H9 (cell line): Measurements from ENCODE around the gene ROBO4. TPM values are rescaled to one million over a fixed set of nuclear protein-coding genes. Genes with fewer than 3 reads are reported as not detected.

Experiments
- DNase-seq: peaks from one replicate; pipeline ENCODE4 v3.0.0-alpha.2; 2017
- H2AFZ ChIP-seq: one replicate; pipeline ENCODE4 v1.6.1; 2013; ENCODE audit warnings: mild to moderate bottlenecking, low read length, control low read depth, moderate library complexity
- H2AK5ac ChIP-seq: 2 replicates; pipeline ENCODE4 v1.6.1; 2013; ENCODE audit warnings: low read length, control low read depth, mixed read lengths; ENCODE audit not compliant: insufficient read length
- H2BK120ac ChIP-seq: one replicate; pipeline ENCODE4 v1.6.1; 2013; ENCODE audit warnings: low read depth, mild to moderate bottlenecking, low read length, control low read depth, inconsistent platforms; ENCODE audit not compliant: poor library complexity, severe bottlenecking
- H2BK12ac ChIP-seq: 2 replicates; pipeline ENCODE4 v1.6.1; 2013; ENCODE audit warnings: low read length, control low read depth, mixed read lengths, low read depth; ENCODE audit not compliant: insufficient read length
- H2BK15ac ChIP-seq: 2 replicates; pipeline ENCODE4 v1.6.1; 2013; ENCODE audit warnings: low read depth, low read length, control low read depth
- H2BK20ac ChIP-seq: one replicate; pipeline ENCODE4 v1.6.1; 2013; ENCODE audit warnings: low read depth, mild to moderate bottlenecking, low read length, control low read depth, inconsistent platforms; ENCODE audit not compliant: poor library complexity, severe bottlenecking
- H2BK5ac ChIP-seq: 2 replicates; pipeline ENCODE4 v1.6.1; 2013; ENCODE audit warnings: low read length, control low read depth, mixed read lengths; ENCODE audit not compliant: insufficient read length
- H3K14ac ChIP-seq: 2 replicates; pipeline ENCODE4 v1.6.1; 2013; ENCODE audit warnings: low read length, control low read depth; ENCODE audit not compliant: insufficient read depth
- H3K18ac ChIP-seq: 2 replicates; pipeline ENCODE4 v1.6.1; 2013; ENCODE audit warnings: low read depth, mild to moderate bottlenecking, mixed read lengths, low read length, control low read depth; ENCODE audit not compliant: insufficient read length
- H3K23ac ChIP-seq: 2 replicates; pipeline ENCODE4 v1.6.1; 2013; ENCODE audit warnings: low read length, control low read depth, mixed read lengths, low read depth; ENCODE audit not compliant: insufficient read length
- H3K23me2 ChIP-seq: 2 replicates; pipeline ENCODE4 v1.6.1; 2013; ENCODE audit warnings: low read depth, mild to moderate bottlenecking, mixed read lengths, low read length, control low read depth; ENCODE audit not compliant: insufficient read length, poor library complexity, severe bottlenecking
- H3K27ac ChIP-seq: 2 replicates; pipeline ENCODE4 v1.5.1; 2013; ENCODE audit warnings: low read length, control low read depth, mixed read lengths, low read depth; ENCODE audit not compliant: insufficient read length
- H3K27me3 ChIP-seq: 2 replicates; pipeline ENCODE4 v1.6.1; 2013; ENCODE audit warnings: low read length, control low read depth, inconsistent platforms; ENCODE audit not compliant: insufficient read depth
- H3K4ac ChIP-seq: 2 replicates; pipeline ENCODE4 v1.6.1; 2013; ENCODE audit warnings: low read depth, mild to moderate bottlenecking, control low read depth, inconsistent platforms, low read length, moderate library complexity
- H3K4me1 ChIP-seq: 2 replicates; pipeline ENCODE4 v1.6.1; 2013; ENCODE audit warnings: low read length, control low read depth, inconsistent platforms; ENCODE audit not compliant: insufficient read depth
- H3K4me2 ChIP-seq: 2 replicates; pipeline ENCODE4 v1.6.1; 2013; ENCODE audit warnings: low read length, control low read depth, mixed read lengths; ENCODE audit not compliant: insufficient read length, insufficient read depth
- H3K56ac ChIP-seq: 2 replicates; pipeline ENCODE4 v1.6.1; 2013; ENCODE audit warnings: low read depth, mild to moderate bottlenecking, mixed read lengths, low read length, control low read depth; ENCODE audit not compliant: insufficient read length
- H3K79me1 ChIP-seq: 2 replicates; pipeline ENCODE4 v1.6.1; 2013; ENCODE audit warnings: low read depth, mild to moderate bottlenecking, moderate library complexity, low read length, control low read depth, inconsistent platforms; ENCODE audit not compliant: insufficient read depth, poor library complexity, severe bottlenecking
- H3K79me2 ChIP-seq: 2 replicates; pipeline ENCODE4 v1.6.1; 2013; ENCODE audit warnings: low read length, control low read depth, inconsistent platforms; ENCODE audit not compliant: insufficient read depth
- H3K9ac ChIP-seq: 2 replicates; pipeline ENCODE4 v1.6.1; 2013; ENCODE audit warnings: low read length, control low read depth, mixed read lengths; ENCODE audit not compliant: insufficient read length; ENCODE audit errors: extremely low read depth
- H3K9me3 ChIP-seq: one replicate; pipeline ENCODE4 v1.6.1; 2013; ENCODE audit warnings: low read depth, low read length, inconsistent platforms; ENCODE audit not compliant: control insufficient read depth
- H3T11ph ChIP-seq: one replicate; pipeline ENCODE4 v1.6.1; 2013; ENCODE audit warnings: mild to moderate bottlenecking, low read length, control low read depth, inconsistent platforms
- H4K20me1 ChIP-seq: one replicate; pipeline ENCODE4 v1.6.1; 2013; ENCODE audit not compliant: control insufficient read depth, insufficient read length, insufficient read depth
- H4K5ac ChIP-seq: 2 replicates; pipeline ENCODE4 v1.6.1; 2013; ENCODE audit warnings: low read depth, mild to moderate bottlenecking, mixed read lengths, low read length, control low read depth; ENCODE audit not compliant: insufficient read length
- H4K8ac ChIP-seq: replicated peaks from 2 replicates; pipeline ENCODE4 v1.6.1; 2013; ENCODE audit warnings: low read length, control low read depth, mixed read lengths, low read depth; ENCODE audit not compliant: insufficient read length
- H4K91ac ChIP-seq: 2 replicates; pipeline ENCODE4 v1.6.1; 2013; ENCODE audit warnings: low read depth, mild to moderate bottlenecking, moderate library complexity, mixed read lengths, low read length, control low read depth; ENCODE audit not compliant: insufficient read length
- H3K27ac Mint-ChIP-seq, 3 experiments: 2 replicates in 2 of 3; 3 replicates in 1 of 3; pipeline ENCODE4 v1.8.0; 2020 to 2021; ENCODE audit warnings: mixed read lengths in 3 of 3, mild to moderate bottlenecking in 1 of 3, moderate library complexity in 1 of 3
- H3K27me3 Mint-ChIP-seq: 2 replicates; pipeline ENCODE4 v1.8.0; 2021; ENCODE audit warnings: low read depth, mild to moderate bottlenecking, moderate library complexity, mixed read lengths
- H3K36me3 Mint-ChIP-seq, 3 experiments: 2 replicates in 2 of 3; 3 replicates in 1 of 3; pipeline ENCODE4 v1.8.0; 2020 to 2021; ENCODE audit warnings: low read depth in 3 of 3, mixed read lengths in 3 of 3; ENCODE audit not compliant: insufficient read depth in 1 of 3
- H3K4me1 Mint-ChIP-seq, 2 experiments: 2 replicates each; pipeline ENCODE4 v1.8.0; 2020; ENCODE audit warnings: mixed read lengths in 2 of 2
- H3K4me3 Mint-ChIP-seq, 2 experiments: 2 replicates in 1 of 2; 3 replicates in 1 of 2; pipeline ENCODE4 v1.8.0; 2020 to 2021; ENCODE audit warnings: mild to moderate bottlenecking in 2 of 2, mixed read lengths in 2 of 2, moderate library complexity in 1 of 2
- H3K9me3 Mint-ChIP-seq, 2 experiments: 2 replicates in 1 of 2; 3 replicates in 1 of 2; pipeline ENCODE4 v1.8.0; 2020; ENCODE audit warnings: mild to moderate bottlenecking in 2 of 2, mixed read lengths in 2 of 2, moderate library complexity in 1 of 2
- CTCF ChIP-seq: fragments of 200-600 bp; sonication (generic); conservative IDR thresholded peaks from 3 replicates; pipeline ENCODE4 v1.8.0; 2021; ENCODE audit warnings: antibody characterized with exemption, mild to moderate bottlenecking
- WGBS: extraction: QIAGEN DNeasy Blood & Tissue Kit; methylation state at CpG from one replicate; pipeline ENCODE4 v1.1.7; 2013; ENCODE audit warnings: missing lambda C conversion rate, low lambda C conversion rate, mixed read lengths; ENCODE audit not compliant: insufficient read length; ENCODE audit errors: extremely low coverage; 5-methylcytosine and 5-hydroxymethylcytosine counted together
- total RNA-seq: library from RNA; stranded (reverse); gene quantifications from 2 replicates; pipeline ENCODE4 v1.2.1, GENCODE V29; 2021

The ROBO4 gene
- total RNA-seq, 1 experiment from 2014 or later = not detected

- no peak overlapping the region for H3K4me3 Mint-ChIP-seq
Observed at GRCh38 chr11:124892750-124893454, 4.8 kb downstream of the ROBO4 start.

More at GRCh38 chr11:124892750-124893454, 4.8 kb downstream of the ROBO4 start:
- peaks cover 24% of the 10 kb centered on the region for H3K27me3 Mint-ChIP-seq
- Histone ChIP-seq H3K79me1 (no peaks in the 10 kb centered on the region), H3K56ac (no peak overlapping the region), H2BK20ac (no peak overlapping the region), H3T11ph (no peak overlapping the region), H3K23me2 (no peaks in the 10 kb centered on the region), H3K18ac (no peak overlapping the region), H3K9me3 (no peaks in the 10 kb centered on the region), H3K27me3 (no peaks in the 10 kb centered on the region), H2BK12ac (no peak overlapping the region), H3K27ac (no peak overlapping the region), H4K5ac (no peak overlapping the region), H3K9ac (no peak overlapping the region), H2BK120ac (no peak overlapping the region), H2AFZ (no peak overlapping the region), H3K23ac (no peak overlapping the region), H2BK5ac (no peak overlapping the region), H3K4me1 (no peaks in the 10 kb centered on the region), H3K4me2 (no peak overlapping the region), H4K91ac (no peak overlapping the region), H3K14ac (no peak overlapping the region), H2AK5ac (no peak overlapping the region), H3K4ac (no peak overlapping the region), H2BK15ac (no peak overlapping the region), H4K20me1 (no peaks in the 10 kb centered on the region), H4K8ac (no peak overlapping the region), H3K79me2 (no peaks in the 10 kb centered on the region)
- TF ChIP-seq CTCF = no peak
- no peaks in the 10 kb centered on the region for H3K9me3 Mint-ChIP-seq
- DNase-seq = no peak
- H3K36me3 Mint-ChIP-seq = no peaks in the 10 kb centered on the region
- H3K4me1 Mint-ChIP-seq = peaks cover 3 to 5% of the 10 kb centered on the region in 2 experiments; a peak in 3 of 4 replicates
- no CpG with 5 or more reads among the region's 9 CpGs for WGBS
- H3K27ac Mint-ChIP-seq = no peak overlapping the region
